Amniotic epithelial cell (primary cell): ENCODE measurements around the gene TRMT61A.

Experiments used
- DNase-seq: peaks from one replicate; pipeline ENCODE4 v3.0.0-alpha.2; 2010; ENCODE audit warnings: low read depth

Gene TRMT61A

GRCh38 chr14:103528587-103529382, at the start of gene TRMT61A:
TRMT61A (plus strand) TSS chr14:103529196; CDS start chr14:103529979, 783 bp downstream.
- DNase-seq, result peak; percentile 85

GRCh38 chr14:103480595-103480994, 48.4 kb upstream of the TRMT61A start:
- DNase-seq, result no peak

GRCh38 chr14:103483600-103483999, 45.4 kb upstream of the TRMT61A start:
- peak; percentile 88 for DNase-seq

- DNase-seq, result no peak
These were observed 43.5 kb upstream of the TRMT61A start for GRCh38 chr14:103485504-103485903.

- DNase-seq, result no peak
These were observed 40.9 kb upstream of the TRMT61A start for GRCh38 chr14:103488071-103488470.

GRCh38 chr14:103488960-103489359, 40.0 kb upstream of the TRMT61A start:
- DNase-seq, result peak; percentile 30

- no peak for DNase-seq
These were observed 39.4 kb upstream of the TRMT61A start for GRCh38 chr14:103489621-103490020.

- DNase-seq, result no peak
These were observed 37.3 kb upstream of the TRMT61A start for GRCh38 chr14:103491691-103492090.

- DNase-seq, result no peak
These were observed 36.7 kb upstream of the TRMT61A start for GRCh38 chr14:103492156-103492925.

GRCh38 chr14:103495854-103496253, 33.1 kb upstream of the TRMT61A start:
- DNase-seq, result no peak

- peak; percentile 64 for DNase-seq
These were observed 32.2 kb upstream of the TRMT61A start for GRCh38 chr14:103496776-103497175.

GRCh38 chr14:103499709-103500108, 29.3 kb upstream of the TRMT61A start:
- DNase-seq, result no peak

GRCh38 chr14:103500148-103500990, 28.6 kb upstream of the TRMT61A start:
- DNase-seq, result peak; percentile 76

- no peak for DNase-seq
These were observed 27.7 kb upstream of the TRMT61A start for GRCh38 chr14:103501041-103501870.

GRCh38 chr14:103501921-103502669, 26.9 kb upstream of the TRMT61A start:
- no peak for DNase-seq

GRCh38 chr14:103502877-103503276, 26.1 kb upstream of the TRMT61A start:
- no peak for DNase-seq

GRCh38 chr14:103503296-103503695, 25.7 kb upstream of the TRMT61A start:
- DNase-seq, result no peak

- DNase-seq, result no peak
These were observed 23.9 kb upstream of the TRMT61A start for GRCh38 chr14:103504991-103505565.

- no peak for DNase-seq
These were observed 21.2 kb upstream of the TRMT61A start for GRCh38 chr14:103507751-103508150.
